Neuronal stem cell (in vitro differentiated cells): Measurements from ENCODE around the gene SCUBE2.

Experiments
- DNase-seq: peaks from one replicate; pipeline ENCODE4 v3.0.0-alpha.2; 2013; ENCODE audit warnings: low spot score
- H2AFZ ChIP-seq: one replicate; pipeline ENCODE4 v1.6.1; 2013; ENCODE audit warnings: mild to moderate bottlenecking, low read length, inconsistent platforms
- H2AK5ac ChIP-seq: 2 replicates; pipeline ENCODE4 v1.6.1; 2013; ENCODE audit warnings: low read depth, mild to moderate bottlenecking, inconsistent platforms, low read length, moderate library complexity, mixed read lengths
- H2BK120ac ChIP-seq: 2 replicates; pipeline ENCODE4 v1.6.1; 2013; ENCODE audit warnings: low read depth, mild to moderate bottlenecking, inconsistent platforms, low read length, moderate library complexity, mixed read lengths
- H2BK12ac ChIP-seq: one replicate; pipeline ENCODE4 v1.6.1; 2013; ENCODE audit warnings: low read length, inconsistent platforms
- H2BK15ac ChIP-seq: 2 replicates; pipeline ENCODE4 v1.6.1; 2013; ENCODE audit warnings: mild to moderate bottlenecking, low read length, inconsistent platforms, mixed read lengths
- H2BK5ac ChIP-seq: one replicate; pipeline ENCODE4 v1.6.1; 2013; ENCODE audit warnings: inconsistent platforms, mild to moderate bottlenecking, low read length, moderate library complexity
- H3K14ac ChIP-seq: one replicate; pipeline ENCODE4 v1.6.1; 2013; ENCODE audit warnings: low read length, inconsistent platforms
- H3K18ac ChIP-seq: 2 replicates; pipeline ENCODE4 v1.6.1; 2013; ENCODE audit warnings: low read length, inconsistent platforms
- H3K23ac ChIP-seq: 2 replicates; pipeline ENCODE4 v1.6.1; 2013; ENCODE audit warnings: low read depth, mild to moderate bottlenecking, mixed read lengths, low read length, inconsistent platforms; ENCODE audit not compliant: poor library complexity
- H3K27ac ChIP-seq: replicated peaks from 3 replicates; pipeline ENCODE4 v1.5.1; 2013; ENCODE audit warnings: low read length, inconsistent platforms
- H3K27me3 ChIP-seq, 3 experiments: 2 replicates each; pipeline ENCODE4 v1.6.1; 2013; ENCODE audit warnings: low read length in 3 of 3, mild to moderate bottlenecking in 2 of 3, inconsistent platforms in 1 of 3, low read depth in 1 of 3, mixed read lengths in 1 of 3, moderate library complexity in 1 of 3; ENCODE audit not compliant: control insufficient read depth in 3 of 3, insufficient read depth in 3 of 3
- H3K36me3 ChIP-seq, 2 donors: replicated peaks in 1 of 2; 2 replicates each; pipeline ENCODE4 v1.6.1; 2013; ENCODE audit warnings: low read length in 2 of 2; ENCODE audit not compliant: control insufficient read depth in 2 of 2, insufficient read depth in 2 of 2
- H3K4ac ChIP-seq: 2 replicates; pipeline ENCODE4 v1.6.1; 2013; ENCODE audit warnings: inconsistent platforms, mild to moderate bottlenecking, low read length, moderate library complexity
- H3K4me1 ChIP-seq, 2 donors: 1 replicate in 1 of 2; 2 replicates in 1 of 2; pipeline ENCODE4 v1.6.1; 2013; ENCODE audit warnings: low read length in 2 of 2, low read depth in 1 of 2; ENCODE audit not compliant: control insufficient read depth in 2 of 2, insufficient read depth in 1 of 2
- H3K4me2 ChIP-seq: one replicate; pipeline ENCODE4 v1.6.1; 2013; ENCODE audit warnings: mild to moderate bottlenecking, low read length, inconsistent platforms; ENCODE audit not compliant: insufficient read depth, poor library complexity, severe bottlenecking
- H3K4me3 ChIP-seq, 2 donors: 2 replicates each; pipeline ENCODE4 v1.5.1; 2013; ENCODE audit warnings: low read length in 2 of 2, mild to moderate bottlenecking in 2 of 2, inconsistent platforms in 1 of 2, moderate library complexity in 1 of 2
- H3K79me1 ChIP-seq: one replicate; pipeline ENCODE4 v1.6.1; 2013; ENCODE audit warnings: low read depth, mild to moderate bottlenecking, inconsistent platforms, low read length, moderate library complexity
- H3K9ac ChIP-seq: one replicate; pipeline ENCODE4 v1.6.1; 2013; ENCODE audit warnings: mild to moderate bottlenecking, low read depth, low read length, inconsistent platforms; ENCODE audit not compliant: poor library complexity
- H3K9me3 ChIP-seq, 2 donors: replicated peaks in 1 of 2; 2 replicates each; pipeline versions ENCODE3 to v1.6.1; 2013; ENCODE audit warnings: low read length in 2 of 2, mild to moderate bottlenecking in 2 of 2, inconsistent platforms in 1 of 2, low read depth in 1 of 2, mixed read lengths in 1 of 2, moderate library complexity in 1 of 2; ENCODE audit not compliant: control insufficient read depth in 2 of 2, insufficient read depth in 1 of 2
- H4K8ac ChIP-seq: one replicate; pipeline ENCODE4 v1.6.1; 2013; ENCODE audit warnings: low read depth, mild to moderate bottlenecking, inconsistent platforms, low read length, moderate library complexity
- H4K91ac ChIP-seq: one replicate; pipeline ENCODE4 v1.6.1; 2013; ENCODE audit warnings: low read length, low read depth, mild to moderate bottlenecking, inconsistent platforms; ENCODE audit not compliant: poor library complexity
- WGBS, 2 donors: extraction: QIAGEN DNeasy Blood & Tissue Kit; methylation state at CpG; one replicate each; pipeline ENCODE4 v1.1.7; 2013; ENCODE audit warnings: missing lambda C conversion rate in 2 of 2, mixed read lengths in 1 of 2; ENCODE audit not compliant: insufficient read length in 2 of 2, insufficient replicate concordance in 1 of 2; ENCODE audit errors: extremely low coverage in 2 of 2; 5-methylcytosine and 5-hydroxymethylcytosine counted together

SCUBE2 gene

GRCh38 chr11:8997451-8997850 lies 93.9 kb downstream of the SCUBE2 start:
- Histone ChIP-seq H3K4me3 (no peak overlapping the region), H2AFZ (no peak overlapping the region), H3K9me3 (no peaks in the 10 kb centered on the region), H2BK12ac (no peak overlapping the region), H3K4me2 (no peak overlapping the region), H2BK120ac (no peak overlapping the region), H2AK5ac (no peak overlapping the region), H3K14ac (no peak overlapping the region), H3K4ac (no peak overlapping the region), H3K36me3 (no peaks in the 10 kb centered on the region), H3K23ac (no peak overlapping the region), H3K4me1 (peaks cover 0 to 7% of the 10 kb centered on the region in 2 donors), H4K91ac (no peak overlapping the region), H3K27ac (no peak overlapping the region), H3K9ac (no peak overlapping the region), H2BK5ac (no peak overlapping the region), H3K79me1 (no peaks in the 10 kb centered on the region), H3K27me3 (peaks cover 0 to 58% (median 4%) of the 10 kb centered on the region in 3 experiments), H3K18ac (no peak overlapping the region), H2BK15ac (no peak overlapping the region), H4K8ac (no peak overlapping the region)
- DNase-seq, result no peak
- no CpG with 5 or more reads among the region's 3 CpGs for WGBS, 2 donors

- no peak for DNase-seq
- H3K4me3 ChIP-seq, result no peak overlapping the region
Measured at GRCh38 chr11:8989453-8989852, 101.9 kb downstream of the SCUBE2 start.

GRCh38 chr11:8988329-8989234 lies 102.8 kb downstream of the SCUBE2 start:
- Histone ChIP-seq H4K91ac (no peak overlapping the region), H2AFZ (no peak overlapping the region), H3K14ac (no peak overlapping the region), H3K4ac (no peak overlapping the region), H3K4me1 (peaks cover 0 to 4% of the 10 kb centered on the region in 2 donors), H2AK5ac (no peak overlapping the region), H3K4me3 (no peak overlapping the region), H3K79me1 (no peaks in the 10 kb centered on the region), H2BK120ac (no peak overlapping the region), H3K18ac (no peak overlapping the region), H3K9me3 (no peaks in the 10 kb centered on the region), H2BK12ac (no peak overlapping the region), H4K8ac (no peak overlapping the region), H3K27me3 (peaks cover 0 to 11% (median 0%) of the 10 kb centered on the region in 3 experiments), H3K4me2 (no peak overlapping the region), H2BK15ac (no peak overlapping the region), H3K9ac (no peak overlapping the region), H3K27ac (no peak overlapping the region), H3K36me3 (no peaks in the 10 kb centered on the region), H2BK5ac (no peak overlapping the region), H3K23ac (no peak overlapping the region)
- DNase-seq, result no peak
- no CpG with 5 or more reads among the region's 3 CpGs for WGBS, 2 donors

More at GRCh38 chr11:8989453-8989852, 101.9 kb downstream of the SCUBE2 start:
- Histone ChIP-seq H3K9me3 (no peaks in the 10 kb centered on the region), H2BK120ac (no peak overlapping the region), H3K27me3 (peaks cover 0 to 14% (median 0%) of the 10 kb centered on the region in 3 experiments), H3K36me3 (no peaks in the 10 kb centered on the region), H2BK5ac (no peak overlapping the region), H2BK12ac (no peak overlapping the region), H3K27ac (no peak overlapping the region), H4K91ac (no peak overlapping the region), H3K18ac (no peak overlapping the region), H3K9ac (no peak overlapping the region), H3K4me2 (no peak overlapping the region), H2AK5ac (no peak overlapping the region), H2BK15ac (no peak overlapping the region), H3K23ac (no peak overlapping the region), H3K4ac (no peak overlapping the region), H3K79me1 (no peaks in the 10 kb centered on the region), H3K14ac (no peak overlapping the region), H3K4me1 (peaks cover 0 to 9% of the 10 kb centered on the region in 2 donors), H2AFZ (no peak overlapping the region), H4K8ac (no peak overlapping the region)
- WGBS, 2 donors, result no CpG with 5 or more reads among the region's 1 CpG

DNA sequence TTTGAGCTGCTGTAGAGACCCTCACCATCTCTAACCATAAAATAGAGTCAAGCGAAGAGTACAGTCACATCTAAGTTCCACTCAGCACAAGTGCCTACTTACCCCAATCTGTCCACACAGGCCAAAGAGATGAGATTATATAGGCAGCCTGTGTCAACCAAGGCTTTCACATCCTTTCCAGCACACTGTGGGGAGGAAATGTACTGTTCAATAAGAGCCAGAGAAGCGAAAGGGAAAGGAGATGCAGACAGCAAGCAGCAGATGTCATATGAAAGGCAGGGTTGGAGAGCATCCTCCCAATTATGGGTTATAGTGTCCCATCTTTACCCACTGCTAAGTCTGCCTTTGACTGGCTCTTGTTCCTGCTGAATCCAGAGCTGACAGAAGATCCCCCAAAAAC lies 104.0 kb downstream of the SCUBE2 start:
- no peak overlapping the region for H2BK5ac ChIP-seq
- H2AFZ ChIP-seq, result no peak overlapping the region
- H2BK12ac ChIP-seq, result no peak overlapping the region
- peaks cover 0 to 11% (median 0%) of the 10 kb centered on the region in 3 experiments for H3K27me3 ChIP-seq
- H2AK5ac ChIP-seq, result no peak overlapping the region
- H3K14ac ChIP-seq, result no peak overlapping the region
- no peaks in the 10 kb centered on the region for H3K79me1 ChIP-seq
- DNase-seq, result no peak
- WGBS, 2 donors, result no CpG with 5 or more reads among the region's 2 CpGs
- no peak overlapping the region for H3K4ac ChIP-seq
- no peak overlapping the region for H3K4me3 ChIP-seq
- no peak overlapping the region for H3K4me2 ChIP-seq
- H3K4me1 ChIP-seq, result peaks cover 0 to 4% of the 10 kb centered on the region in 2 donors
- no peak overlapping the region for H4K91ac ChIP-seq
- no peaks in the 10 kb centered on the region for H3K9me3 ChIP-seq
- no peak overlapping the region for H4K8ac ChIP-seq
- H3K18ac ChIP-seq, result no peak overlapping the region
- H3K36me3 ChIP-seq, result no peaks in the 10 kb centered on the region
- H3K23ac ChIP-seq, result no peak overlapping the region
- no peak overlapping the region for H2BK15ac ChIP-seq
- no peak overlapping the region for H3K27ac ChIP-seq
- H3K9ac ChIP-seq, result no peak overlapping the region
- no peak overlapping the region for H2BK120ac ChIP-seq
